Fibroblast of lung (primary cell): Measurements from ENCODE around the gene WNT5B. TPM values are rescaled to one million over a fixed set of nuclear protein-coding genes. Genes with fewer than 3 reads are reported as not detected.

Source experiments
- DNase-seq, 2 donors: peaks; one replicate each; pipeline versions ENCODE4 v3.0.0 to v3.0.0-alpha.2; 2010; ENCODE audit warnings: low read depth in 2 of 2
- H2AFZ ChIP-seq: 2 replicates; pipeline ENCODE4 v1.5.1; 2012; ENCODE audit warnings: low read length, control low read depth, inconsistent platforms
- H3K27ac ChIP-seq: 2 replicates; pipeline ENCODE4 v1.5.1; 2011; ENCODE audit warnings: low read length, control low read depth; ENCODE audit not compliant: insufficient read depth
- H3K27me3 ChIP-seq: 2 replicates; pipeline ENCODE4 v1.5.1; 2011; ENCODE audit warnings: mild to moderate bottlenecking, low read length; ENCODE audit not compliant: control insufficient read depth, insufficient read depth
- H3K36me3 ChIP-seq: 2 replicates; pipeline ENCODE4 v1.5.1; 2011; ENCODE audit warnings: low read length; ENCODE audit not compliant: control insufficient read depth, insufficient read depth
- H3K4me1 ChIP-seq: 2 replicates; pipeline ENCODE4 v1.5.1; 2011; ENCODE audit warnings: low read length; ENCODE audit not compliant: control insufficient read depth, insufficient read depth; ENCODE audit errors: extremely low read depth
- H3K4me2 ChIP-seq: 2 replicates; pipeline ENCODE4 v1.5.1; 2011; ENCODE audit warnings: low read length, control low read depth; ENCODE audit not compliant: insufficient read depth; ENCODE audit errors: extremely low read depth
- H3K4me3 ChIP-seq, 4 experiments: fragments of 200-600 bp in 1 of 4; sonication (generic) in 1 of 4; replicated peaks in 1 of 4; 2 replicates each; pipeline ENCODE4 v1.5.1; 2011 to 2016; ENCODE audit warnings: low read length in 4 of 4, low read depth in 3 of 4, mild to moderate bottlenecking in 3 of 4, control low read depth in 2 of 4, inconsistent platforms in 1 of 4, mixed read lengths in 1 of 4; ENCODE audit not compliant: insufficient read depth in 1 of 4; ENCODE audit errors: control extremely low read depth in 1 of 4
- H3K79me2 ChIP-seq: 2 replicates; pipeline ENCODE4 v1.5.1; 2012; ENCODE audit warnings: mild to moderate bottlenecking, low read length, inconsistent platforms; ENCODE audit not compliant: control insufficient read depth, insufficient read depth
- H3K9ac ChIP-seq: 2 replicates; pipeline ENCODE4 v1.5.1; 2011; ENCODE audit warnings: mild to moderate bottlenecking, low read length, control low read depth; ENCODE audit not compliant: insufficient read depth
- H3K9me3 ChIP-seq: 2 replicates; pipeline ENCODE4 v1.5.1; 2012; ENCODE audit warnings: low read depth, low read length; ENCODE audit not compliant: control insufficient read depth, insufficient read depth
- H4K20me1 ChIP-seq: 2 replicates; pipeline ENCODE4 v1.5.1; 2011; ENCODE audit warnings: low read length; ENCODE audit not compliant: control insufficient read depth, insufficient read depth; ENCODE audit errors: extremely low read depth
- CTCF ChIP-seq, 2 donors: IDR thresholded peaks in 1 of 2; conservative IDR thresholded peaks in 1 of 2; 1 replicate in 1 of 2; 2 replicates in 1 of 2; pipeline ENCODE4 v1.5.1; 2011 to 2012; ENCODE audit warnings: low read length in 2 of 2, control low read depth in 1 of 2, inconsistent platforms in 1 of 2, low read depth in 1 of 2, mild to moderate bottlenecking in 1 of 2
- EZH2 ChIP-seq: IDR thresholded peaks from 2 replicates; pipeline ENCODE4 v1.5.1; 2012; ENCODE audit warnings: low read length, control low read depth, mild to moderate bottlenecking; ENCODE audit errors: missing control alignments
- polyA plus RNA-seq, 2 donors: library from polyadenylated mRNA; depleted of rRNA in 1 of 2; stranded (reverse) in 1 of 2; unstranded in 1 of 2; fragments of >200 nt; gene quantifications; 2 replicates each; pipeline ENCODE4 v1.2.1, GENCODE V29; 2011 to 2012; ENCODE audit warnings: missing spikeins in 1 of 2
- total RNA-seq: library from RNA; depleted of rRNA; stranded (reverse); fragments of >200 nt; gene quantifications from 2 replicates; pipeline ENCODE4 v1.2.1, GENCODE V29; 2014

WNT5B gene
- total and polyA plus RNA-seq, 2 donors (not counting 1 experiment from before 2014, with no cell fraction given), result 46.9 to 105 TPM

- Histone ChIP-seq H3K79me2 (peaks cover 66% of the 10 kb centered on the region), H3K36me3 (no peaks in the 10 kb centered on the region), H2AFZ (no peak overlapping the region), H3K9me3 (no peaks in the 10 kb centered on the region), H3K9ac (no peak overlapping the region), H3K4me3 (no peak overlapping the region), H3K4me2 (peak overlapping the region; percentile 40), H4K20me1 (no peaks in the 10 kb centered on the region), H3K27me3 (no peaks in the 10 kb centered on the region), H3K4me1 (peaks cover 27% of the 10 kb centered on the region), H3K27ac (peak overlapping the region; percentile 27)
- no peak for DNase-seq
- TF ChIP-seq EZH2, result no peak
- no peak for TF ChIP-seq CTCF (conservative IDR thresholded peaks at IDR 0.05 in 1 of 2, IDR thresholded peaks at IDR 0.05 in 1 of 2; ENCODE audit: low read depth in 1 of 2, low read length in 2 of 2)
Observed at GRCh38 chr12:1604464-1604863, 24.6 kb upstream of the WNT5B start.

GRCh38 chr12:1605129-1606020, 23.7 kb upstream of the WNT5B start:
- Histone ChIP-seq H3K27me3 (no peaks in the 10 kb centered on the region), H3K27ac (peak overlapping the region; percentile 83), H3K9ac (peak overlapping the region; percentile 32), H2AFZ (peak overlapping the region; percentile 74), H3K79me2 (peaks cover 67% of the 10 kb centered on the region), H4K20me1 (no peaks in the 10 kb centered on the region), H3K4me2 (peak overlapping the region; percentile 96), H3K4me3 (peak overlapping the region; percentile 37 to 54 (median 45)), H3K4me1 (peaks cover 27% of the 10 kb centered on the region), H3K36me3 (no peaks in the 10 kb centered on the region), H3K9me3 (no peaks in the 10 kb centered on the region)
- peak; percentile 75 to 79 for TF ChIP-seq CTCF (conservative IDR thresholded peaks at IDR 0.05 in 1 of 2, IDR thresholded peaks at IDR 0.05 in 1 of 2; ENCODE audit: low read depth in 1 of 2, low read length in 2 of 2)
- no peak for TF ChIP-seq EZH2
- peak; percentile 79 to 83 for DNase-seq

GRCh38 chr12:1606021-1606622, 22.9 kb upstream of the WNT5B start:
- Histone ChIP-seq H3K4me3 (peak overlapping the region; percentile 37 to 54 (median 45)), H3K4me2 (peak overlapping the region; percentile 96), H4K20me1 (no peaks in the 10 kb centered on the region), H3K27ac (peak overlapping the region; percentile 83), H3K9ac (peak overlapping the region; percentile 32), H3K4me1 (peaks cover 27% of the 10 kb centered on the region), H3K79me2 (peaks cover 67% of the 10 kb centered on the region), H3K9me3 (no peaks in the 10 kb centered on the region), H2AFZ (peak overlapping the region; percentile 74), H3K36me3 (no peaks in the 10 kb centered on the region), H3K27me3 (no peaks in the 10 kb centered on the region)
- no peak for TF ChIP-seq EZH2
- no peak for TF ChIP-seq CTCF (conservative IDR thresholded peaks at IDR 0.05 in 1 of 2, IDR thresholded peaks at IDR 0.05 in 1 of 2; ENCODE audit: low read depth in 1 of 2, low read length in 2 of 2)
- DNase-seq, result peak; percentile 83 to 88
